Neuron (in vitro differentiated cells): Measurements from ENCODE around the gene ZP2.
"Not testable (repeated sequence)": the region's sequence is repeated elsewhere in the genome, so short reads cannot be mapped to it uniquely, and the experiment has no call there.

ENCODE experiments used
- H2AFZ ChIP-seq: one replicate; pipeline ENCODE4 v1.6.1; 2013; ENCODE audit warnings: low read depth, mild to moderate bottlenecking, inconsistent platforms, low read length, moderate library complexity
- H3K27me3 ChIP-seq: one replicate; pipeline ENCODE4 v1.6.1; 2013; ENCODE audit warnings: low read length; ENCODE audit not compliant: insufficient read depth
- H3K36me3 ChIP-seq: one replicate; pipeline ENCODE4 v1.6.1; 2013; ENCODE audit warnings: low read length; ENCODE audit not compliant: insufficient read depth
- H3K4me1 ChIP-seq: one replicate; pipeline ENCODE4 v1.6.1; 2013; ENCODE audit warnings: low read length; ENCODE audit not compliant: insufficient read depth
- H3K4me3 ChIP-seq: 2 replicates; pipeline ENCODE4 v1.5.1; 2013; ENCODE audit warnings: mild to moderate bottlenecking, low read length, moderate library complexity
- H3K9me3 ChIP-seq: one replicate; pipeline ENCODE4 v1.6.1; 2013; ENCODE audit warnings: low read length

ZP2 gene

GRCh38 chr16:21203155-21203797 is 8.1 kb downstream of the ZP2 start:
- no peak overlapping the region for H2AFZ ChIP-seq
- no peaks in the 10 kb centered on the region for H3K27me3 ChIP-seq

GRCh38 chr16:21199607-21200218 is 11.7 kb downstream of the ZP2 start:
- Histone ChIP-seq H2AFZ (no peak overlapping the region), H3K27me3 (no peaks in the 10 kb centered on the region), H3K36me3 (no peaks in the 10 kb centered on the region), H3K4me1 (no peaks in the 10 kb centered on the region), H3K4me3 (no peak overlapping the region), H3K9me3 (no peaks in the 10 kb centered on the region)

More at GRCh38 chr16:21203155-21203797, 8.1 kb downstream of the ZP2 start:
- Histone ChIP-seq H3K9me3 (no peaks in the 10 kb centered on the region), H3K4me1 (no peaks in the 10 kb centered on the region), H3K4me3 (no peak overlapping the region), H3K36me3 (no peaks in the 10 kb centered on the region)

- Histone ChIP-seq H3K36me3 (no peaks in the 10 kb centered on the region), H3K9me3 (no peaks in the 10 kb centered on the region), H2AFZ (no peak overlapping the region), H3K27me3 (no peaks in the 10 kb centered on the region), H3K4me3 (no peak overlapping the region), H3K4me1 (no peaks in the 10 kb centered on the region)
Measured at GRCh38 chr16:21197621-21198020, 13.8 kb downstream of the ZP2 start.

GRCh38 chr16:21197112-21197511 is 14.3 kb downstream of the ZP2 start:
- Histone ChIP-seq H3K4me3 (no peak overlapping the region), H3K27me3 (no peaks in the 10 kb centered on the region), H2AFZ (no peak overlapping the region), H3K9me3 (no peaks in the 10 kb centered on the region), H3K36me3 (no peaks in the 10 kb centered on the region), H3K4me1 (no peaks in the 10 kb centered on the region)

GRCh38 chr16:21195330-21195729 is 16.0 kb downstream of the ZP2 start:
- H3K9me3 ChIP-seq, H3K4me1 ChIP-seq, H3K27me3 ChIP-seq, H2AFZ ChIP-seq, H3K36me3 ChIP-seq, H3K4me3 ChIP-seq: not testable (repeated sequence)

- Histone ChIP-seq H3K4me1 (no peaks in the 10 kb centered on the region), H3K36me3 (no peaks in the 10 kb centered on the region), H3K9me3 (no peaks in the 10 kb centered on the region), H3K4me3 (no peak overlapping the region), H3K27me3 (no peaks in the 10 kb centered on the region), H2AFZ (no peak overlapping the region)
Measured at GRCh38 chr16:21194771-21195301, 16.5 kb downstream of the ZP2 start.

- Histone ChIP-seq H3K27me3 (no peaks in the 10 kb centered on the region), H3K36me3 (no peaks in the 10 kb centered on the region)
Measured at GRCh38 chr16:21192991-21193390, 18.4 kb downstream of the ZP2 start.

GRCh38 chr16:21190599-21190998 is 20.8 kb downstream of the ZP2 start:
- H3K27me3 ChIP-seq, result no peaks in the 10 kb centered on the region
- H3K4me1 ChIP-seq, result no peaks in the 10 kb centered on the region
- no peaks in the 10 kb centered on the region for H3K36me3 ChIP-seq
- no peak overlapping the region for H3K4me3 ChIP-seq
- no peaks in the 10 kb centered on the region for H3K9me3 ChIP-seq
- no peak overlapping the region for H2AFZ ChIP-seq

More at GRCh38 chr16:21192991-21193390, 18.4 kb downstream of the ZP2 start:
- Histone ChIP-seq H3K9me3 (no peaks in the 10 kb centered on the region), H2AFZ (no peak overlapping the region), H3K4me3 (no peak overlapping the region), H3K4me1 (no peaks in the 10 kb centered on the region)

- Histone ChIP-seq H3K9me3 (no peaks in the 10 kb centered on the region), H3K36me3 (no peaks in the 10 kb centered on the region), H2AFZ (no peak overlapping the region), H3K4me3 (no peak overlapping the region), H3K27me3 (no peaks in the 10 kb centered on the region), H3K4me1 (no peaks in the 10 kb centered on the region)
Measured at GRCh38 chr16:21190013-21190412, 21.4 kb downstream of the ZP2 start.

GRCh38 chr16:21189311-21189710 is 22.1 kb downstream of the ZP2 start:
- Histone ChIP-seq H3K36me3 (no peaks in the 10 kb centered on the region), H2AFZ (no peak overlapping the region), H3K9me3 (no peaks in the 10 kb centered on the region), H3K4me3 (no peak overlapping the region), H3K4me1 (no peaks in the 10 kb centered on the region), H3K27me3 (no peaks in the 10 kb centered on the region)

GRCh38 chr16:21186326-21186691 is 25.1 kb downstream of the ZP2 start:
- Histone ChIP-seq H2AFZ (no peak overlapping the region), H3K4me3 (no peak overlapping the region), H3K4me1 (no peaks in the 10 kb centered on the region), H3K27me3 (no peaks in the 10 kb centered on the region), H3K36me3 (peaks cover 3% of the 10 kb centered on the region), H3K9me3 (peaks cover 6% of the 10 kb centered on the region)

- Histone ChIP-seq H3K36me3 (peaks cover 5% of the 10 kb centered on the region), H3K4me3 (no peak overlapping the region), H3K9me3 (peaks cover 9% of the 10 kb centered on the region), H2AFZ (no peak overlapping the region), H3K4me1 (no peaks in the 10 kb centered on the region), H3K27me3 (no peaks in the 10 kb centered on the region)
Measured at GRCh38 chr16:21185659-21186325, 25.6 kb downstream of the ZP2 start.

GRCh38 chr16:21184834-21185233 is 26.5 kb downstream of the ZP2 start:
- H3K4me1 ChIP-seq, result no peaks in the 10 kb centered on the region
- peaks cover 10% of the 10 kb centered on the region for H3K9me3 ChIP-seq
- H3K36me3 ChIP-seq, result peaks cover 5% of the 10 kb centered on the region
- H2AFZ ChIP-seq, result no peak overlapping the region
- H3K4me3 ChIP-seq, result no peak overlapping the region
- no peaks in the 10 kb centered on the region for H3K27me3 ChIP-seq
